H9 (cell line): ENCODE data around the gene TRIM17. TPM values are rescaled to one million over a fixed set of nuclear protein-coding genes. Genes with fewer than 3 reads are reported as not detected.

Experiments used
- DNase-seq: peaks from one replicate; pipeline ENCODE4 v3.0.0-alpha.2; 2017
- H2AFZ ChIP-seq: one replicate; pipeline ENCODE4 v1.6.1; 2013; ENCODE audit warnings: mild to moderate bottlenecking, low read length, control low read depth, moderate library complexity
- H2AK5ac ChIP-seq: 2 replicates; pipeline ENCODE4 v1.6.1; 2013; ENCODE audit warnings: low read length, control low read depth, mixed read lengths; ENCODE audit not compliant: insufficient read length
- H2BK120ac ChIP-seq: one replicate; pipeline ENCODE4 v1.6.1; 2013; ENCODE audit warnings: low read depth, mild to moderate bottlenecking, low read length, control low read depth, inconsistent platforms; ENCODE audit not compliant: poor library complexity, severe bottlenecking
- H2BK12ac ChIP-seq: 2 replicates; pipeline ENCODE4 v1.6.1; 2013; ENCODE audit warnings: low read length, control low read depth, mixed read lengths, low read depth; ENCODE audit not compliant: insufficient read length
- H2BK15ac ChIP-seq: 2 replicates; pipeline ENCODE4 v1.6.1; 2013; ENCODE audit warnings: low read depth, low read length, control low read depth
- H2BK20ac ChIP-seq: one replicate; pipeline ENCODE4 v1.6.1; 2013; ENCODE audit warnings: low read depth, mild to moderate bottlenecking, low read length, control low read depth, inconsistent platforms; ENCODE audit not compliant: poor library complexity, severe bottlenecking
- H2BK5ac ChIP-seq: 2 replicates; pipeline ENCODE4 v1.6.1; 2013; ENCODE audit warnings: low read length, control low read depth, mixed read lengths; ENCODE audit not compliant: insufficient read length
- H3K14ac ChIP-seq: 2 replicates; pipeline ENCODE4 v1.6.1; 2013; ENCODE audit warnings: low read length, control low read depth; ENCODE audit not compliant: insufficient read depth
- H3K18ac ChIP-seq: 2 replicates; pipeline ENCODE4 v1.6.1; 2013; ENCODE audit warnings: low read depth, mild to moderate bottlenecking, mixed read lengths, low read length, control low read depth; ENCODE audit not compliant: insufficient read length
- H3K23ac ChIP-seq: 2 replicates; pipeline ENCODE4 v1.6.1; 2013; ENCODE audit warnings: low read length, control low read depth, mixed read lengths, low read depth; ENCODE audit not compliant: insufficient read length
- H3K23me2 ChIP-seq: 2 replicates; pipeline ENCODE4 v1.6.1; 2013; ENCODE audit warnings: low read depth, mild to moderate bottlenecking, mixed read lengths, low read length, control low read depth; ENCODE audit not compliant: insufficient read length, poor library complexity, severe bottlenecking
- H3K27ac ChIP-seq: 2 replicates; pipeline ENCODE4 v1.5.1; 2013; ENCODE audit warnings: low read length, control low read depth, mixed read lengths, low read depth; ENCODE audit not compliant: insufficient read length
- H3K27me3 ChIP-seq: 2 replicates; pipeline ENCODE4 v1.6.1; 2013; ENCODE audit warnings: low read length, control low read depth, inconsistent platforms; ENCODE audit not compliant: insufficient read depth
- H3K4ac ChIP-seq: 2 replicates; pipeline ENCODE4 v1.6.1; 2013; ENCODE audit warnings: low read depth, mild to moderate bottlenecking, control low read depth, inconsistent platforms, low read length, moderate library complexity
- H3K4me1 ChIP-seq: 2 replicates; pipeline ENCODE4 v1.6.1; 2013; ENCODE audit warnings: low read length, control low read depth, inconsistent platforms; ENCODE audit not compliant: insufficient read depth
- H3K4me2 ChIP-seq: 2 replicates; pipeline ENCODE4 v1.6.1; 2013; ENCODE audit warnings: low read length, control low read depth, mixed read lengths; ENCODE audit not compliant: insufficient read length, insufficient read depth
- H3K56ac ChIP-seq: 2 replicates; pipeline ENCODE4 v1.6.1; 2013; ENCODE audit warnings: low read depth, mild to moderate bottlenecking, mixed read lengths, low read length, control low read depth; ENCODE audit not compliant: insufficient read length
- H3K79me1 ChIP-seq: 2 replicates; pipeline ENCODE4 v1.6.1; 2013; ENCODE audit warnings: low read depth, mild to moderate bottlenecking, moderate library complexity, low read length, control low read depth, inconsistent platforms; ENCODE audit not compliant: insufficient read depth, poor library complexity, severe bottlenecking
- H3K79me2 ChIP-seq: 2 replicates; pipeline ENCODE4 v1.6.1; 2013; ENCODE audit warnings: low read length, control low read depth, inconsistent platforms; ENCODE audit not compliant: insufficient read depth
- H3K9ac ChIP-seq: 2 replicates; pipeline ENCODE4 v1.6.1; 2013; ENCODE audit warnings: low read length, control low read depth, mixed read lengths; ENCODE audit not compliant: insufficient read length; ENCODE audit errors: extremely low read depth
- H3K9me3 ChIP-seq: one replicate; pipeline ENCODE4 v1.6.1; 2013; ENCODE audit warnings: low read depth, low read length, inconsistent platforms; ENCODE audit not compliant: control insufficient read depth
- H3T11ph ChIP-seq: one replicate; pipeline ENCODE4 v1.6.1; 2013; ENCODE audit warnings: mild to moderate bottlenecking, low read length, control low read depth, inconsistent platforms
- H4K20me1 ChIP-seq: one replicate; pipeline ENCODE4 v1.6.1; 2013; ENCODE audit not compliant: control insufficient read depth, insufficient read length, insufficient read depth
- H4K5ac ChIP-seq: 2 replicates; pipeline ENCODE4 v1.6.1; 2013; ENCODE audit warnings: low read depth, mild to moderate bottlenecking, mixed read lengths, low read length, control low read depth; ENCODE audit not compliant: insufficient read length
- H4K8ac ChIP-seq: replicated peaks from 2 replicates; pipeline ENCODE4 v1.6.1; 2013; ENCODE audit warnings: low read length, control low read depth, mixed read lengths, low read depth; ENCODE audit not compliant: insufficient read length
- H4K91ac ChIP-seq: 2 replicates; pipeline ENCODE4 v1.6.1; 2013; ENCODE audit warnings: low read depth, mild to moderate bottlenecking, moderate library complexity, mixed read lengths, low read length, control low read depth; ENCODE audit not compliant: insufficient read length
- H3K27ac Mint-ChIP-seq, 3 experiments: 2 replicates in 2 of 3; 3 replicates in 1 of 3; pipeline ENCODE4 v1.8.0; 2020 to 2021; ENCODE audit warnings: mixed read lengths in 3 of 3, mild to moderate bottlenecking in 1 of 3, moderate library complexity in 1 of 3
- H3K27me3 Mint-ChIP-seq: 2 replicates; pipeline ENCODE4 v1.8.0; 2021; ENCODE audit warnings: low read depth, mild to moderate bottlenecking, moderate library complexity, mixed read lengths
- H3K36me3 Mint-ChIP-seq, 3 experiments: 2 replicates in 2 of 3; 3 replicates in 1 of 3; pipeline ENCODE4 v1.8.0; 2020 to 2021; ENCODE audit warnings: low read depth in 3 of 3, mixed read lengths in 3 of 3; ENCODE audit not compliant: insufficient read depth in 1 of 3
- H3K4me1 Mint-ChIP-seq, 2 experiments: 2 replicates each; pipeline ENCODE4 v1.8.0; 2020; ENCODE audit warnings: mixed read lengths in 2 of 2
- H3K4me3 Mint-ChIP-seq, 2 experiments: 2 replicates in 1 of 2; 3 replicates in 1 of 2; pipeline ENCODE4 v1.8.0; 2020 to 2021; ENCODE audit warnings: mild to moderate bottlenecking in 2 of 2, mixed read lengths in 2 of 2, moderate library complexity in 1 of 2
- H3K9me3 Mint-ChIP-seq, 2 experiments: 2 replicates in 1 of 2; 3 replicates in 1 of 2; pipeline ENCODE4 v1.8.0; 2020; ENCODE audit warnings: mild to moderate bottlenecking in 2 of 2, mixed read lengths in 2 of 2, moderate library complexity in 1 of 2
- WGBS: extraction: QIAGEN DNeasy Blood & Tissue Kit; methylation state at CpG from one replicate; pipeline ENCODE4 v1.1.7; 2013; ENCODE audit warnings: missing lambda C conversion rate, low lambda C conversion rate, mixed read lengths; ENCODE audit not compliant: insufficient read length; ENCODE audit errors: extremely low coverage; 5-methylcytosine and 5-hydroxymethylcytosine counted together
- total RNA-seq: library from RNA; stranded (reverse); gene quantifications from 2 replicates; pipeline ENCODE4 v1.2.1, GENCODE V29; 2021
- TF ChIP-seq, protein P1 (sequence below): fragments of 200-600 bp; sonication (generic); conservative IDR thresholded peaks from 3 replicates; pipeline ENCODE4 v1.8.0; 2021; ENCODE audit warnings: antibody characterized with exemption, mild to moderate bottlenecking

TRIM17 gene
- total RNA-seq, 1 experiment from 2014 or later: 2.8 TPM

DNA sequence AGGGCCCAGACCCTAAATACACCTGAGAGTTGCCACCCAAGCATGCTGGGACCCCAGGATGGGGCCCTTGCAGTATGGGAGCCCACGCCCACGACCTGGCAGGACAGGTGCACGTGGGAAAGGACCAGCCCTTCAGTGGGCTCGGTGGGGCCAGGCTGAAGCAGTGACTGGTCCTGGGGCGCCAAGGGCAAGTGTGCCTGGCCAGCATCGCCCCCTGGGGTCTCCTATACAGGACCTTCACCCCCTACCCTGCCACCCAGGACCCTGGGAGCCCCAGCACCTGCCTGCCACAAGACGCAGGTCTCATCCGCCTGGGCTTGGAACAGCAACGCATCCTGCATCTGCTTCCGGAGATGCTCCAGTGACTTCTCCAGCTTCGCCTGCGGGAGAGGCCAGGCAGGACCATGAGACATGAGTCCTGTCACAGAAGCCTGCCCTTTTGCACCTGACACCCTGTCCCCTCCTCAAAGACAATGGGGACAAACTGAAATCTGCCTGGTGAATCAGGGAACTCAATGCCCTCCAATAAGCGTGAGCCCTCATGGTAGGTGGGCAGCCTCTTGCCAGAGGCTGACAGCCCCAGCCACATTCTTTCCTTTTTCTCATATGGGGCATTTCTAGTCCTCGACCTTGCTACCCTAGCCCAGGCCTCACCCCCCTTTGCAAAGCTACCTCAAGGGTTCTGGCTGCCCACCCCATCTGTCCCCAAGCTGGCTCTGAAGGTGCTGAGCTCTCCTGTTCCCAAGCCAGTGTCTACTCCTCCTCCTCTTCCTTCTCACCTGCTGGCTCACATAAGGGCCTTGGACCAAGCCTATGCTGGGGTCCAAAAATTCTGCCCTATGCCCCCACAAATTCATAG is 14.7 kb downstream of the TRIM17 start:
- Histone ChIP-seq H3K79me2 (peaks cover 23% of the 10 kb centered on the region), H4K91ac (no peak overlapping the region), H2BK20ac (no peak overlapping the region), H2BK12ac (no peak overlapping the region), H2AFZ (no peak overlapping the region), H3K4ac (no peak overlapping the region), H3K14ac (no peak overlapping the region), H2BK120ac (no peak overlapping the region), H3K4me1 (0 out of 2 replicates have a peak, but pooled peaks cover 5% of the 10 kb centered on the region), H3K9me3 (no peaks in the 10 kb centered on the region), H3K23me2 (peaks cover 8% of the 10 kb centered on the region), H4K8ac (no peak overlapping the region), H3K27ac (no peak overlapping the region), H4K20me1 (peaks cover 2% of the 10 kb centered on the region), H3K79me1 (peaks cover 16% of the 10 kb centered on the region), H3K18ac (no peak overlapping the region), H3K56ac (no peak overlapping the region), H3K23ac (no peak overlapping the region), H3K27me3 (no peaks in the 10 kb centered on the region), H3K4me2 (no peak overlapping the region), H2AK5ac (no peak overlapping the region), H3T11ph (no peak overlapping the region), H2BK5ac (no peak overlapping the region), H3K9ac (no peak overlapping the region), H4K5ac (no peak overlapping the region), H2BK15ac (no peak overlapping the region)
- WGBS: no CpG with 5 or more reads among the region's 14 CpGs
- Mint-ChIP-seq H3K9me3 (no peaks in the 10 kb centered on the region), H3K4me3 (peak overlapping the region in 1 of 2 experiments; percentile 32; a peak in 1 of 5 replicates), H3K27ac (peak overlapping the region in 1 of 3 experiments; percentile 52; a peak in 1 of 7 replicates), H3K27me3 (no peaks in the 10 kb centered on the region), H3K36me3 (peaks cover 42 to 62% (median 61%) of the 10 kb centered on the region in 3 experiments), H3K4me1 (peaks cover 10 to 19% of the 10 kb centered on the region in 2 experiments)
- DNase-seq: peak; percentile 13
- TF ChIP-seq, protein P1, sequence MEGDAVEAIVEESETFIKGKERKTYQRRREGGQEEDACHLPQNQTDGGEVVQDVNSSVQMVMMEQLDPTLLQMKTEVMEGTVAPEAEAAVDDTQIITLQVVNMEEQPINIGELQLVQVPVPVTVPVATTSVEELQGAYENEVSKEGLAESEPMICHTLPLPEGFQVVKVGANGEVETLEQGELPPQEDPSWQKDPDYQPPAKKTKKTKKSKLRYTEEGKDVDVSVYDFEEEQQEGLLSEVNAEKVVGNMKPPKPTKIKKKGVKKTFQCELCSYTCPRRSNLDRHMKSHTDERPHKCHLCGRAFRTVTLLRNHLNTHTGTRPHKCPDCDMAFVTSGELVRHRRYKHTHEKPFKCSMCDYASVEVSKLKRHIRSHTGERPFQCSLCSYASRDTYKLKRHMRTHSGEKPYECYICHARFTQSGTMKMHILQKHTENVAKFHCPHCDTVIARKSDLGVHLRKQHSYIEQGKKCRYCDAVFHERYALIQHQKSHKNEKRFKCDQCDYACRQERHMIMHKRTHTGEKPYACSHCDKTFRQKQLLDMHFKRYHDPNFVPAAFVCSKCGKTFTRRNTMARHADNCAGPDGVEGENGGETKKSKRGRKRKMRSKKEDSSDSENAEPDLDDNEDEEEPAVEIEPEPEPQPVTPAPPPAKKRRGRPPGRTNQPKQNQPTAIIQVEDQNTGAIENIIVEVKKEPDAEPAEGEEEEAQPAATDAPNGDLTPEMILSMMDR: no peak
